Measurements from ENCODE around the gene TMEM25.

GRCh38 chr11:118526688-118527087 lies 4.3 kb upstream of the TMEM25 start:
- TF ChIP-seq EZH2 (IDR thresholded peaks at IDR 0.05; ENCODE audit: borderline replicate concordance, low read length) (no peak), CTCF (IDR thresholded peaks at IDR 0.05; ENCODE audit: low read length) (no peak)
